ENCODE results near the gene CD40.
A peak's percentile ranks its signal among the peaks of the same experiment; 100 is the strongest.
"Not testable (repeated sequence)": the region's sequence is repeated elsewhere in the genome, so short reads cannot be mapped to it uniquely, and the experiment has no call there.

Gene CD40

GRCh38 chr20:46117704-46118467 is at the start of gene CD40:
CD40 (plus strand) TSS chr20:46118314; CDS start chr20:46118344, 30 bp downstream.
- DNase-seq (ENCODE audit: low spot score) = peak; percentile 98

GRCh38 chr20:46070215-46070900 is 47.8 kb upstream of the CD40 start:
- DNase-seq (ENCODE audit: low spot score) = no peak

GRCh38 chr20:46071573-46071972 is 46.5 kb upstream of the CD40 start:
- no peak for DNase-seq (ENCODE audit: low spot score)

- no peak for DNase-seq (ENCODE audit: low spot score)
Measured at GRCh38 chr20:46073024-46073423, 45.1 kb upstream of the CD40 start.

- no peak for DNase-seq (ENCODE audit: low spot score)
Measured at GRCh38 chr20:46073443-46073842, 44.7 kb upstream of the CD40 start.

GRCh38 chr20:46074006-46074405 is 44.1 kb upstream of the CD40 start:
- peak; percentile 18 for DNase-seq (ENCODE audit: low spot score)

- DNase-seq (ENCODE audit: low spot score) = no peak
Measured at GRCh38 chr20:46076806-46077205, 41.3 kb upstream of the CD40 start.

GRCh38 chr20:46077642-46078305 is 40.3 kb upstream of the CD40 start:
- no peak for DNase-seq (ENCODE audit: low spot score)

GRCh38 chr20:46078954-46079353 is 39.2 kb upstream of the CD40 start:
- DNase-seq (ENCODE audit: low spot score) = no peak

GRCh38 chr20:46081074-46081473 is 37.0 kb upstream of the CD40 start:
- DNase-seq (ENCODE audit: low spot score) = no peak

GRCh38 chr20:46083101-46083500 is 35.0 kb upstream of the CD40 start:
- DNase-seq (ENCODE audit: low spot score) = no peak

GRCh38 chr20:46083531-46084061 is 34.5 kb upstream of the CD40 start:
- no peak for DNase-seq (ENCODE audit: low spot score)

GRCh38 chr20:46084805-46085178 is 33.3 kb upstream of the CD40 start:
- DNase-seq (ENCODE audit: low spot score) = no peak

- DNase-seq (ENCODE audit: low spot score) = no peak
Measured at GRCh38 chr20:46085179-46085851, 32.8 kb upstream of the CD40 start.

GRCh38 chr20:46087161-46087560 is 31.0 kb upstream of the CD40 start:
- no peak for DNase-seq (ENCODE audit: low spot score)

GRCh38 chr20:46088409-46089166 is 29.5 kb upstream of the CD40 start:
- DNase-seq (ENCODE audit: low spot score) = no peak

- DNase-seq (ENCODE audit: low spot score) = no peak
Measured at GRCh38 chr20:46089167-46089416, 29.0 kb upstream of the CD40 start.

GRCh38 chr20:46089417-46090388 is 28.4 kb upstream of the CD40 start, which contains the start of gene NCOA5:
NCOA5 (minus strand) TSS chr20:46089962; CDS start chr20:46079424, 10,538 bp downstream.
- peak; percentile 97 for DNase-seq (ENCODE audit: low spot score)

- DNase-seq (ENCODE audit: low spot score) = not testable (repeated sequence)
Measured at GRCh38 chr20:46091622-46092535, 26.2 kb upstream of the CD40 start.
